IMR-90 (cell line): ENCODE measurements around the gene TBC1D24. TPM values are rescaled to one million over a fixed set of nuclear protein-coding genes. Genes with fewer than 3 reads are reported as not detected.

Experiments used
- ATAC-seq: fragments of 200-7000 bp; cut with Tn5 transposase; 2 replicates; pipeline ENCODE4 v1.9.1; 2020; ENCODE audit warnings: low read depth, mild to moderate bottlenecking, moderate library complexity
- BruUV-seq: library from RNA; stranded (reverse); fragments of 400-500 nt; replicated peaks from 2 replicates; lab custom pipeline; 2021; lab: Mats Ljungman, UMichigan
- CTCF ChIA-PET: fragments of 300-600 bp; formaldehyde crosslinking; extraction: SDS; loops from one replicate; lab custom pipeline; 2021; ENCODE audit warnings: antibody characterized with exemption; lab: Yijun Ruan, JAX
- POLR2A ChIA-PET: fragments of 300-600 bp; sonication (Branson Sonifier 250); formaldehyde crosslinking; loops from one replicate; lab custom pipeline; 2022; ENCODE audit warnings: antibody characterized with exemption; ENCODE audit not compliant: unreplicated experiment; lab: Charles Lee
- DNase-seq: peaks from one replicate; pipeline ENCODE4 v3.0.0; 2013
- H2AFZ ChIP-seq: replicated peaks from 2 replicates; pipeline ENCODE3; 2013; ENCODE audit warnings: low read length, mild to moderate bottlenecking; ENCODE audit not compliant: poor library complexity
- H2AK5ac ChIP-seq: 2 replicates; pipeline ENCODE4 v1.6.1; 2013; ENCODE audit warnings: low read depth, low read length, inconsistent platforms
- H2AK9ac ChIP-seq: replicated peaks from 2 replicates; pipeline ENCODE3; 2013; ENCODE audit warnings: mild to moderate bottlenecking, low read depth, low read length, moderate library complexity; ENCODE audit not compliant: poor library complexity
- H2BK120ac ChIP-seq: 2 replicates; pipeline ENCODE4 v1.6.1; 2013; ENCODE audit warnings: low read depth, low read length, inconsistent platforms
- H2BK15ac ChIP-seq: 3 replicates; pipeline ENCODE4 v1.6.1; 2013; ENCODE audit warnings: low read depth, low read length, inconsistent platforms
- H2BK20ac ChIP-seq: 2 replicates; pipeline ENCODE4 v1.6.1; 2013; ENCODE audit warnings: low read depth, mild to moderate bottlenecking, inconsistent platforms, low read length, moderate library complexity
- H2BK5ac ChIP-seq: 2 replicates; pipeline ENCODE4 v1.6.1; 2013; ENCODE audit warnings: mild to moderate bottlenecking, low read depth, low read length, inconsistent platforms; ENCODE audit not compliant: poor library complexity, severe bottlenecking
- H3K14ac ChIP-seq: replicated peaks from 2 replicates; pipeline ENCODE4 v1.6.1; 2013; ENCODE audit warnings: low read depth, low read length, inconsistent platforms
- H3K18ac ChIP-seq: 2 replicates; pipeline ENCODE4 v1.6.1; 2013; ENCODE audit warnings: low read depth, low read length, control low read depth
- H3K23ac ChIP-seq: 2 replicates; pipeline ENCODE4 v1.6.1; 2013; ENCODE audit warnings: low read depth, low read length, inconsistent platforms
- H3K27ac ChIP-seq: 2 replicates; pipeline ENCODE4 v1.5.1; 2013; ENCODE audit warnings: mild to moderate bottlenecking, control low read depth, low read length; ENCODE audit not compliant: insufficient read depth
- H3K27me3 ChIP-seq: 2 replicates; pipeline ENCODE4 v1.6.1; 2013; ENCODE audit warnings: low read length; ENCODE audit not compliant: control insufficient read depth, insufficient read depth
- H3K36me3 ChIP-seq: 2 replicates; pipeline ENCODE4 v1.6.1; 2013; ENCODE audit warnings: low read length, mixed read lengths; ENCODE audit not compliant: control insufficient read depth, insufficient read depth
- H3K4ac ChIP-seq: 2 replicates; pipeline ENCODE4 v1.6.1; 2013; ENCODE audit warnings: low read depth, low read length, inconsistent platforms
- H3K4me1 ChIP-seq: 2 replicates; pipeline ENCODE4 v1.6.1; 2013; ENCODE audit warnings: low read length, mixed read lengths; ENCODE audit not compliant: control insufficient read depth, insufficient read depth
- H3K4me2 ChIP-seq: 2 replicates; pipeline ENCODE4 v1.6.1; 2013; ENCODE audit warnings: low read depth, mild to moderate bottlenecking, control low read depth, low read length, moderate library complexity
- H3K4me3 ChIP-seq: 2 replicates; pipeline ENCODE4 v1.5.1; 2013; ENCODE audit warnings: low read depth, mild to moderate bottlenecking, control low read depth, low read length, moderate library complexity; ENCODE audit not compliant: insufficient read depth
- H3K56ac ChIP-seq: 2 replicates; pipeline ENCODE4 v1.6.1; 2013; ENCODE audit warnings: low read length, inconsistent platforms; ENCODE audit not compliant: insufficient read depth; ENCODE audit errors: extremely low read depth
- H3K79me1 ChIP-seq, 2 experiments: 2 replicates each; pipeline ENCODE4 v1.6.1; 2013; ENCODE audit warnings: low read length in 2 of 2, inconsistent platforms in 1 of 2, low read depth in 1 of 2
- H3K9ac ChIP-seq: 2 replicates; pipeline ENCODE4 v1.6.1; 2013; ENCODE audit warnings: low read depth, low read length, control low read depth
- H3K9me1 ChIP-seq: 2 replicates; pipeline ENCODE4 v1.6.1; 2013; ENCODE audit warnings: low read length, inconsistent platforms; ENCODE audit not compliant: insufficient read depth
- H3K9me3 ChIP-seq: 2 replicates; pipeline ENCODE4 v1.6.1; 2013; ENCODE audit warnings: low read length; ENCODE audit not compliant: control insufficient read depth, insufficient read depth
- H4K20me1 ChIP-seq: 2 replicates; pipeline ENCODE4 v1.6.1; 2013; ENCODE audit warnings: low read length, inconsistent platforms; ENCODE audit not compliant: insufficient read depth
- H4K5ac ChIP-seq: 2 replicates; pipeline ENCODE4 v1.6.1; 2013; ENCODE audit warnings: mild to moderate bottlenecking, low read depth, low read length, control low read depth
- H4K8ac ChIP-seq, 2 experiments: 2 replicates each; pipeline ENCODE4 v1.6.1; 2013; ENCODE audit warnings: low read depth in 2 of 2, low read length in 2 of 2, control low read depth in 1 of 2, inconsistent platforms in 1 of 2
- H4K91ac ChIP-seq: 2 replicates; pipeline ENCODE4 v1.6.1; 2013; ENCODE audit warnings: low read depth, low read length, inconsistent platforms; ENCODE audit not compliant: insufficient read depth
- BHLHE40 ChIP-seq: fragments of 150-350 bp; IDR thresholded peaks from 2 replicates; pipeline ENCODE4 v1.6.1; 2016; ENCODE audit warnings: mild to moderate bottlenecking, low read depth, low read length
- CEBPB ChIP-seq: IDR thresholded peaks from 2 replicates; pipeline ENCODE4 v1.6.1; 2012; ENCODE audit warnings: low read depth, low read length, improper control_type of control experiment
- CHD1 ChIP-seq: IDR thresholded peaks from 2 replicates; pipeline ENCODE4 v1.6.1; 2012; ENCODE audit warnings: low read depth, low read length, improper control_type of control experiment
- FOS ChIP-seq: fragments of 150-350 bp; IDR thresholded peaks from 2 replicates; pipeline ENCODE4 v1.6.1; 2016; ENCODE audit warnings: low read depth, low read length
- MAFK ChIP-seq: IDR thresholded peaks from 2 replicates; pipeline ENCODE4 v1.6.1; 2012; ENCODE audit warnings: low read depth, low read length, improper control_type of control experiment
- MAZ ChIP-seq: IDR thresholded peaks from 2 replicates; pipeline ENCODE4 v1.6.1; 2012; ENCODE audit warnings: low read depth, mild to moderate bottlenecking, low read length, improper control_type of control experiment, moderate library complexity, borderline replicate concordance
- MXI1 ChIP-seq: IDR thresholded peaks from 2 replicates; pipeline ENCODE4 v1.6.1; 2012; ENCODE audit warnings: low read depth, mild to moderate bottlenecking, low read length, moderate library complexity, borderline replicate concordance
- NFE2L2 ChIP-seq: fragments of 150-350 bp; IDR thresholded peaks from 2 replicates; pipeline ENCODE4 v1.6.1; 2016; ENCODE audit warnings: low read depth, mild to moderate bottlenecking, low read length
- POLR2A ChIP-seq: IDR thresholded peaks from 2 replicates; pipeline ENCODE4 v1.6.1; 2012; ENCODE audit warnings: mild to moderate bottlenecking, low read depth, low read length
- RAD21 ChIP-seq: IDR thresholded peaks from 2 replicates; pipeline ENCODE4 v1.6.1; 2012; ENCODE audit warnings: low read length, improper control_type of control experiment
- RCOR1 ChIP-seq: IDR thresholded peaks from 2 replicates; pipeline ENCODE4 v1.6.1; 2012; ENCODE audit warnings: mild to moderate bottlenecking, low read length, improper control_type of control experiment; ENCODE audit not compliant: insufficient replicate concordance
- RFX5 ChIP-seq: IDR thresholded peaks from 2 replicates; pipeline ENCODE4 v1.8.0; 2012; ENCODE audit warnings: low read depth, mild to moderate bottlenecking, low read length, moderate library complexity
- SMC3 ChIP-seq: fragments of 150-350 bp; IDR thresholded peaks from 2 replicates; pipeline ENCODE4 v1.6.1; 2016; ENCODE audit warnings: low read depth, mild to moderate bottlenecking, antibody characterized with exemption, low read length, moderate library complexity
- WGBS, 2 experiments: methylation state at CpG; one replicate each; pipeline versions ENCODE4 v1.1.5 to v1.1.7; 2013; ENCODE audit warnings: missing lambda C conversion rate in 2 of 2; ENCODE audit not compliant: insufficient read length in 1 of 2; ENCODE audit errors: extremely low coverage in 2 of 2; 5-methylcytosine and 5-hydroxymethylcytosine counted together
- dilution Hi-C: fragments of 300-500 bp; cut with HindIII; formaldehyde crosslinking; loops from one replicate; pipeline ENCODE4 v1.14.3; 2018; ENCODE audit warnings: low sequenced_read_pairs; ENCODE audit not compliant: unreplicated experiment
- in situ Hi-C: fragments of 300-500 bp; cut with MboI; formaldehyde crosslinking; loops from 3 replicates; pipeline ENCODE4 v1.14.3; 2019; ENCODE audit warnings: low sequenced_read_pairs, inconsistent platforms, mixed read lengths
- intact Hi-C: fragments of 100-400 bp; cut with micrococcal nuclease; formaldehyde crosslinking; loops from 2 replicates; pipeline ENCODE4 v1.10.0; 2022
- polyA plus RNA-seq, 3 experiments: library from polyadenylated mRNA; depleted of rRNA; stranded (reverse); fragments of >200 nt; gene quantifications; 2 replicates each; pipeline ENCODE4 v1.2.3, GENCODE V29; 2012; ENCODE audit warnings: low replicate concordance in 1 of 3
- total RNA-seq: library from RNA; depleted of rRNA; stranded (reverse); fragments of >200 nt; gene quantifications from 2 replicates; pipeline ENCODE4 v1.2.3, GENCODE V29; 2012
- TF ChIP-seq, protein P1 (sequence below): fragments of 150-350 bp; IDR thresholded peaks from 2 replicates; pipeline ENCODE4 v1.6.1; 2016; ENCODE audit warnings: low read depth, mild to moderate bottlenecking, low read length, moderate library complexity, borderline replicate concordance
- TF ChIP-seq, protein P2 (sequence below): fragments of 150-350 bp; IDR thresholded peaks from 2 replicates; pipeline ENCODE4 v1.6.1; 2017; ENCODE audit warnings: mild to moderate bottlenecking, antibody characterized with exemption, low read length, low read depth
- TF ChIP-seq, protein P3 (sequence below): conservative IDR thresholded peaks from 2 replicates; pipeline ENCODE4 v1.5.1; 2012; ENCODE audit warnings: mild to moderate bottlenecking, low read depth, low read length, improper control_type of control experiment

TBC1D24 gene
- total and polyA plus RNA-seq, 2 of the 4 experiments (the other 2 are of a cell fraction), result 7.5 to 13.4 TPM

DNA sequence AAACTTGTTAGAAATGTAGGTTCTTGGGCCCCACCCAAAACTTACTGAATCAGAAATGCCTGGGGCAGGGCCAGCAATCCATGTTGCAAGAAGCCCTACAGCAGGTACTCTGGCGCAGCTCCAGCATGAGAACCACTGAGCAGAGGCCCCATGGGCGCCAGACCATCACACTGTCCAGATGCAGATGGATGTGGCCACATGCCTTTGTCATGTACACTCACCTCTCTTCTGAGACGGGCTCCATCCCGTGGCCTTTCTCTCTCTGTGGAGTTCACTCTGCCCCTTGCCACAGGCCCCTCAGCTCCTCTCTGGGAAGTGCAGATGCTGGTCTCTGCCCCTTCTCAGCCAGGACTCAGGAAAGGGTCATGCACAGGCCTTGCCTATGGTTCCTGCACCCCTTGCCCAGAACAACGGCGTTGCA is 48.0 kb upstream of the TBC1D24 start:
- H3K27ac ChIP-seq, result no peak overlapping the region
- H3K23ac ChIP-seq, result no peak overlapping the region
- no peaks in the 10 kb centered on the region for H3K36me3 ChIP-seq
- peaks cover 4% of the 10 kb centered on the region for H3K4me1 ChIP-seq
- no peak overlapping the region for H3K56ac ChIP-seq
- intact Hi-C loops, result no loop called here
- H4K20me1 ChIP-seq, result no peaks in the 10 kb centered on the region
- no peak overlapping the region for H2AK9ac ChIP-seq
- H3K4me3 ChIP-seq, result no peak overlapping the region
- no peak overlapping the region for H2AK5ac ChIP-seq
- dilution Hi-C loops, result no loop called here
- no peak overlapping the region for H3K18ac ChIP-seq
- WGBS, 2 experiments, result 94% methylated on average over 2 of the region's 6 CpGs; no CpG with 5 or more reads in 1 of the 2 experiments
- in situ Hi-C loops, result loop anchor here (10.0 kb wide), 1 partner anchor 152 kb away; no protein-coding TSS in a partner anchor
- H3K79me1 ChIP-seq, result peaks cover 23 to 31% of the 10 kb centered on the region in 2 experiments
- no peak overlapping the region for H3K9ac ChIP-seq
- CTCF ChIA-PET, result no interaction called here
- H2BK20ac ChIP-seq, result no peak overlapping the region
- no peak overlapping the region for H2AFZ ChIP-seq
- H3K14ac ChIP-seq, result no peak overlapping the region
- no peak overlapping the region for H2BK5ac ChIP-seq
- no peak overlapping the region for H4K5ac ChIP-seq
- POLR2A ChIA-PET, result no interaction called here
- no peak for TF ChIP-seq BHLHE40
- TF ChIP-seq, protein P1, sequence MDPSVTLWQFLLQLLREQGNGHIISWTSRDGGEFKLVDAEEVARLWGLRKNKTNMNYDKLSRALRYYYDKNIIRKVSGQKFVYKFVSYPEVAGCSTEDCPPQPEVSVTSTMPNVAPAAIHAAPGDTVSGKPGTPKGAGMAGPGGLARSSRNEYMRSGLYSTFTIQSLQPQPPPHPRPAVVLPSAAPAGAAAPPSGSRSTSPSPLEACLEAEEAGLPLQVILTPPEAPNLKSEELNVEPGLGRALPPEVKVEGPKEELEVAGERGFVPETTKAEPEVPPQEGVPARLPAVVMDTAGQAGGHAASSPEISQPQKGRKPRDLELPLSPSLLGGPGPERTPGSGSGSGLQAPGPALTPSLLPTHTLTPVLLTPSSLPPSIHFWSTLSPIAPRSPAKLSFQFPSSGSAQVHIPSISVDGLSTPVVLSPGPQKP, result no peak
- TF ChIP-seq POLR2A, result no peak
- TF ChIP-seq CHD1, result no peak
- no peak for TF ChIP-seq FOS
- TF ChIP-seq MXI1, result no peak
- TF ChIP-seq, protein P2, sequence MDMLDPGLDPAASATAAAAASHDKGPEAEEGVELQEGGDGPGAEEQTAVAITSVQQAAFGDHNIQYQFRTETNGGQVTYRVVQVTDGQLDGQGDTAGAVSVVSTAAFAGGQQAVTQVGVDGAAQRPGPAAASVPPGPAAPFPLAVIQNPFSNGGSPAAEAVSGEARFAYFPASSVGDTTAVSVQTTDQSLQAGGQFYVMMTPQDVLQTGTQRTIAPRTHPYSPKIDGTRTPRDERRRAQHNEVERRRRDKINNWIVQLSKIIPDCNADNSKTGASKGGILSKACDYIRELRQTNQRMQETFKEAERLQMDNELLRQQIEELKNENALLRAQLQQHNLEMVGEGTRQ, result no peak
- no peak for TF ChIP-seq CEBPB
- TF ChIP-seq MAFK, result no peak
- TF ChIP-seq, protein P3, sequence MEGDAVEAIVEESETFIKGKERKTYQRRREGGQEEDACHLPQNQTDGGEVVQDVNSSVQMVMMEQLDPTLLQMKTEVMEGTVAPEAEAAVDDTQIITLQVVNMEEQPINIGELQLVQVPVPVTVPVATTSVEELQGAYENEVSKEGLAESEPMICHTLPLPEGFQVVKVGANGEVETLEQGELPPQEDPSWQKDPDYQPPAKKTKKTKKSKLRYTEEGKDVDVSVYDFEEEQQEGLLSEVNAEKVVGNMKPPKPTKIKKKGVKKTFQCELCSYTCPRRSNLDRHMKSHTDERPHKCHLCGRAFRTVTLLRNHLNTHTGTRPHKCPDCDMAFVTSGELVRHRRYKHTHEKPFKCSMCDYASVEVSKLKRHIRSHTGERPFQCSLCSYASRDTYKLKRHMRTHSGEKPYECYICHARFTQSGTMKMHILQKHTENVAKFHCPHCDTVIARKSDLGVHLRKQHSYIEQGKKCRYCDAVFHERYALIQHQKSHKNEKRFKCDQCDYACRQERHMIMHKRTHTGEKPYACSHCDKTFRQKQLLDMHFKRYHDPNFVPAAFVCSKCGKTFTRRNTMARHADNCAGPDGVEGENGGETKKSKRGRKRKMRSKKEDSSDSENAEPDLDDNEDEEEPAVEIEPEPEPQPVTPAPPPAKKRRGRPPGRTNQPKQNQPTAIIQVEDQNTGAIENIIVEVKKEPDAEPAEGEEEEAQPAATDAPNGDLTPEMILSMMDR, result no peak
- no peak for TF ChIP-seq MAZ
- no peak for TF ChIP-seq NFE2L2
- TF ChIP-seq RCOR1, result no peak
- no peak for TF ChIP-seq RFX5
- TF ChIP-seq RAD21, result no peak
- no peak for TF ChIP-seq SMC3
- H4K8ac ChIP-seq, result no peak overlapping the region
- peaks cover 15% of the 10 kb centered on the region for H3K9me1 ChIP-seq
- H4K91ac ChIP-seq, result no peak overlapping the region
- DNase-seq (no peak), ATAC-seq (no peak)
- H3K27me3 ChIP-seq, result no peaks in the 10 kb centered on the region
- no peaks in the 10 kb centered on the region for H3K9me3 ChIP-seq
- BruUV-seq, result no TSS peak
- no peak overlapping the region for H3K4ac ChIP-seq
- H2BK120ac ChIP-seq, result no peak overlapping the region
- no peak overlapping the region for H3K4me2 ChIP-seq
- no peak overlapping the region for H2BK15ac ChIP-seq
